Measurements from ENCODE around the gene MARCHF5.
"Not testable (repeated sequence)": the region's sequence is repeated elsewhere in the genome, so short reads cannot be mapped to it uniquely, and the experiment has no call there.

Gene MARCHF5

DNA sequence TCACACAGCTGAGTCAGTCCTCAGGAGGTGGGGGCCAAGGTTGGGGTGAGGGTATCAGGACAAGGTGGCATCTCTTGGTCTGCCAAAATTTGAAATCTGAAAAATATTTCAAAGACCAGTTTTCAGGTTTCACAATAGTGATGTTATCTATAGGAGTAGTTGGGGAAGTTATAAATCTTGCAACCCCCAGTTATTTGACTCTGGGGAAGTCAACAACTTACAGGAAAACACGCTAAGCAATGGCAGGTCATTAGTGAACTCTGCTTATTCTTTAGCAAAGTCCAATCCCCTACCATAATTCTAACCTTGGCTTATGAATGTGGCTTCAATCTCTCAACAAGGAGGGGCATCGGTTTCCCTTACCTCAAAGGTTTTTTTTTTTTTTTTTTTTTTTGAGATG lies 94.9 kb downstream of the MARCHF5 start:
- no peak for DNase-seq (ENCODE audit: low read depth)
- TF ChIP-seq, protein P1, sequence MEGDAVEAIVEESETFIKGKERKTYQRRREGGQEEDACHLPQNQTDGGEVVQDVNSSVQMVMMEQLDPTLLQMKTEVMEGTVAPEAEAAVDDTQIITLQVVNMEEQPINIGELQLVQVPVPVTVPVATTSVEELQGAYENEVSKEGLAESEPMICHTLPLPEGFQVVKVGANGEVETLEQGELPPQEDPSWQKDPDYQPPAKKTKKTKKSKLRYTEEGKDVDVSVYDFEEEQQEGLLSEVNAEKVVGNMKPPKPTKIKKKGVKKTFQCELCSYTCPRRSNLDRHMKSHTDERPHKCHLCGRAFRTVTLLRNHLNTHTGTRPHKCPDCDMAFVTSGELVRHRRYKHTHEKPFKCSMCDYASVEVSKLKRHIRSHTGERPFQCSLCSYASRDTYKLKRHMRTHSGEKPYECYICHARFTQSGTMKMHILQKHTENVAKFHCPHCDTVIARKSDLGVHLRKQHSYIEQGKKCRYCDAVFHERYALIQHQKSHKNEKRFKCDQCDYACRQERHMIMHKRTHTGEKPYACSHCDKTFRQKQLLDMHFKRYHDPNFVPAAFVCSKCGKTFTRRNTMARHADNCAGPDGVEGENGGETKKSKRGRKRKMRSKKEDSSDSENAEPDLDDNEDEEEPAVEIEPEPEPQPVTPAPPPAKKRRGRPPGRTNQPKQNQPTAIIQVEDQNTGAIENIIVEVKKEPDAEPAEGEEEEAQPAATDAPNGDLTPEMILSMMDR (IDR thresholded peaks at IDR 0.05; ENCODE audit: control insufficient read depth, extremely low read depth, insufficient read depth) = no peak
- no peak overlapping the region for H3K4me3 ChIP-seq (ENCODE audit: low read depth, low read length)

DNA sequence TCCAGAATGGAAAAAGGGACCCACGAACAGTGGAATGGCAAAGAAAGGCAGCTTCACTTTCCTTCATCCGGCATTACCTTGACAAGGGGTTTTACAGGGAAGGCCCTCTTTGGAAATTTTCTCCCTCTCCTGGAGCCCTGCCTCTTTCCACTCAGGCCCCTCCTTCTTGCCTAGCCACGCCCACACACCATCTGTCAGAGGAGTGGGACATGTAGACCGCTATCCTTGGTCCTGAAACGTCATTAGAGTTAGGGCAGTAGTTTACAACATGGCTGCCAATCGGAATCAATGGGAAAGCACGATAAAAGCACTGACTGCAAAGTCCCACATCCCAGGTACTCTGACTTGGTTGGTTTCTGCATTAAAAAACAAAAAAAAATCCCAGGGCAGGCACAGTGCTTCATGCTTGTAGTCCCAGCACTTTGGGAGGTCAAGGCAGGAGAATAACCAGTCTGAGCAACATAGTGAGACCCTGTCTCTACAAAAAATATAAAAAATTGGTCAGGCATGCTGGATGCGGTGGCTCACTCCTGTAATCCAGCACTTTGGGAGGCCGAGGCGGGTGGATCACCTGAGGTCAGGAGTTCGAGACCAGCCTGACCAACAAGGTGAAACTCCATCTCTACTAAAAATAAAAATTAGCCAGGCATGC lies 96.4 kb downstream of the MARCHF5 start:
- no peak overlapping the region for H3K4me3 ChIP-seq (ENCODE audit: low read depth, low read length)
- peak; percentile 62 for DNase-seq (ENCODE audit: low read depth)
- TF ChIP-seq, protein P1 (IDR thresholded peaks at IDR 0.05; ENCODE audit: control insufficient read depth, extremely low read depth, insufficient read depth) = no peak

DNA sequence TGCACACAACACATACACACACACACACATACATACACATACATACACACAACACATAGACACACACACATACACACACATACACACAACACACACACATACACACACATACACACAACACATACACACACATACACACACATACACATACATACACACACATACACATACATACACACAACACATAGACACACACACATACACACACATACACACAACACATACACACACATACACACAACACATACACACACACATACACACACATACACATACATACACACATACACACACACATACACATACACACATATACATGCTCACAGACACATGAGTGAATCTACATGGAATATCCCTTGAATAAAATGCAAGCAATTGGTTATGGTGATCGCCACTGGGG lies 102.2 kb downstream of the MARCHF5 start:
- not testable (repeated sequence) for DNase-seq (ENCODE audit: low read depth); H3K4me3 ChIP-seq (ENCODE audit: low read depth, low read length)

DNA sequence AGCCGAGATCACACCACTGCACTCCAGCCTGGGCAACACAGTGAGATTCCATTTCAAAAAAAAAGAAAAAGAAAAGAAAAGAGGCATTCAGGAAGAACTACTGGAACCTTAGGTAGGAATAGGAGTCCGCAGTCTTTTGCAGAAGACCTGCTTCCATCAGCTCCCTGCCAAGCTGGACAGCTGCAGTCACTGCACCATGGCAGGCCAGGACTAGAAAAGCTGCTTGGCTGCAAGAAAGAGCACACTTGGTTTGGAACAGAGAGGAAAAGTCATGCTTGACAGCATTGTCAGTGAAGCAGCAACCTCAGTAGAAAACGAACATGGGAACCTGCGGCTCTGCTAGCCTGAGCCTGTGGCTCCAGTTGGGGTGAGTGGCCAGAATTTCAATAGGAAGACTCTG lies 104.3 kb downstream of the MARCHF5 start:
- TF ChIP-seq, protein P1 (IDR thresholded peaks at IDR 0.05; ENCODE audit: control insufficient read depth, extremely low read depth, insufficient read depth) = no peak
- no peak overlapping the region for H3K4me3 ChIP-seq (ENCODE audit: low read depth, low read length)
- DNase-seq (ENCODE audit: low read depth) = no peak

DNA sequence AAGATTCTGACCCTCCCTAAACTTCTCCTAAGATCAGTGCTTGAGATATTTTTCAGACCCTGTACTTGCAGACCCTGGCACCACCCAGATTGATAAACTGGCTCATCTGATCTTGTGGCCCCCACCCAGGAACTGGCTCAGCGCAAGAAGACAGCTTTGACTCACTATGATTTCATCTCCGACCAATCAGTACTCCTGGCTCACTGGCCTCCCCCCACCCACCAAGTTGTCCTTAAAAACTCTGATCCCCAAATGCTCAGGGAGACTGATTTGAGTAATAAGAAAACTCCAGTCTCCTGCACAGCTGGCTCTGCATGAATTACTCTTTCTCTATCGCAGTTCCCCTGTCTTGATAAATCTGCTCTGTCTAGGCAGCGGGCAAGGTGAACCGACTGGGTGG lies 111.3 kb downstream of the MARCHF5 start:
- not testable (repeated sequence) for DNase-seq (ENCODE audit: low read depth); H3K4me3 ChIP-seq (ENCODE audit: low read depth, low read length)
